HS-5 (cell line): Measurements from ENCODE around the gene IBA57.
"Not testable (repeated sequence)": the region's sequence is repeated elsewhere in the genome, so short reads cannot be mapped to it uniquely, and the experiment has no call there.

ENCODE experiments used
- DNase-seq: peaks from one replicate; pipeline ENCODE4 v3.0.0-alpha.2; 2012; ENCODE audit warnings: low read depth

Gene IBA57

GRCh38 chr1:228226956-228227791, 61.6 kb downstream of the IBA57 start:
- no peak for DNase-seq

- not testable (repeated sequence) for DNase-seq
Observed at GRCh38 chr1:228228147-228228546, 62.5 kb downstream of the IBA57 start.

- peak; percentile 56 for DNase-seq
Observed at GRCh38 chr1:228228601-228229074, 63.0 kb downstream of the IBA57 start.

- DNase-seq = no peak
Observed at GRCh38 chr1:228231189-228231588, 65.6 kb downstream of the IBA57 start.
